K562 (cell line): ENCODE data around the gene CMTM8.

ENCODE experiments used
- GATAD2A ChIP-seq: fragments of 450-650 bp; IDR thresholded peaks from 2 replicates; pipeline ENCODE4 v1.6.1; 2017
- SP1 ChIP-seq: sonication (generic); formaldehyde crosslinking; IDR thresholded peaks from 2 replicates; pipeline ENCODE4 v1.8.1; 2022; ENCODE audit warnings: mild to moderate bottlenecking, missing genetic modification reagents
- ZNF282 ChIP-seq: sonication (generic); formaldehyde crosslinking; IDR thresholded peaks from 2 replicates; pipeline ENCODE4 v1.8.1; 2023; ENCODE audit warnings: missing genetic modification reagents
- TF ChIP-seq, protein P1 (sequence below): fragments of 250-450 bp; sonication (Bioruptor Pico); IDR thresholded peaks from 2 replicates; pipeline ENCODE4 v1.5.0; 2021
- TF ChIP-seq, protein P2 (sequence below), 2 experiments: fragments of 450-650 bp; IDR thresholded peaks; 2 replicates each; pipeline ENCODE4 v1.6.1; 2016

DNA sequence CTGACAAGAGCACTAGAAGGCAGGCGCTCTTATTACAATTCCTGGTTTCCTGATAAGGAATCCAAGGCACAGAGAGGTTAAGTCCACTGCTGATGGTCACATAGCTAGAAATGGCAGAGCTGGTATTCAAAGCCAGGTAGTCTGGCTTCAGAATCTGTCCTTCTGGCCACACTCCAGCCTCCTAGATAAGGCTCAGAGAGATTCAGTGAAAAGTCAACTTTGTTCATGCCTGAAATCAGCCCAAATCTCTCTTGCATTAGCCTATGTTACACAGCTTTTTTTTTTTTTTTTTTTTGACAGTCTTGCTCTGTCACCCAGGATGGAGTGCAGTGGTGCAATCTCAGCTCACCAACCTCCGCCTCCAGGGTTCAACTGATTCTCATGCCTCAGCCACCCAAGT lies 21.1 kb upstream of the CMTM8 start:
- TF ChIP-seq, protein P1, sequence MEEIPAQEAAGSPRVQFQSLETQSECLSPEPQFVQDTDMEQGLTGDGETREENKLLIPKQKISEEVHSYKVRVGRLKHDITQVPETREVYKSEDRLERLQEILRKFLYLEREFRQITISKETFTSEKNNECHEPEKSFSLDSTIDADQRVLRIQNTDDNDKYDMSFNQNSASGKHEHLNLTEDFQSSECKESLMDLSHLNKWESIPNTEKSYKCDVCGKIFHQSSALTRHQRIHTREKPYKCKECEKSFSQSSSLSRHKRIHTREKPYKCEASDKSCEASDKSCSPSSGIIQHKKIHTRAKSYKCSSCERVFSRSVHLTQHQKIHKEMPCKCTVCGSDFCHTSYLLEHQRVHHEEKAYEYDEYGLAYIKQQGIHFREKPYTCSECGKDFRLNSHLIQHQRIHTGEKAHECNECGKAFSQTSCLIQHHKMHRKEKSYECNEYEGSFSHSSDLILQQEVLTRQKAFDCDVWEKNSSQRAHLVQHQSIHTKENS (CRISPR knock-in tag): no peak
- no peak for TF ChIP-seq ZNF282
- TF ChIP-seq, protein P2, sequence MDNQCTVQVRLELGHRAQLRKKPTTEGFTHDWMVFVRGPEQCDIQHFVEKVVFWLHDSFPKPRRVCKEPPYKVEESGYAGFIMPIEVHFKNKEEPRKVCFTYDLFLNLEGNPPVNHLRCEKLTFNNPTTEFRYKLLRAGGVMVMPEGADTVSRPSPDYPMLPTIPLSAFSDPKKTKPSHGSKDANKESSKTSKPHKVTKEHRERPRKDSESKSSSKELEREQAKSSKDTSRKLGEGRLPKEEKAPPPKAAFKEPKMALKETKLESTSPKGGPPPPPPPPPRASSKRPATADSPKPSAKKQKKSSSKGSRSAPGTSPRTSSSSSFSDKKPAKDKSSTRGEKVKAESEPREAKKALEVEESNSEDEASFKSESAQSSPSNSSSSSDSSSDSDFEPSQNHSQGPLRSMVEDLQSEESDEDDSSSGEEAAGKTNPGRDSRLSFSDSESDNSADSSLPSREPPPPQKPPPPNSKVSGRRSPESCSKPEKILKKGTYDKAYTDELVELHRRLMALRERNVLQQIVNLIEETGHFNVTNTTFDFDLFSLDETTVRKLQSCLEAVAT (IDR thresholded peaks at IDR 0.05): no peak
- TF ChIP-seq SP1 (CRISPR knock-in tag): no peak
- no peak for TF ChIP-seq GATAD2A
